Panc1 (cell line): ENCODE results near the gene CTNNBIP1.

ENCODE experiments used
- CTCF ChIP-seq: fragments of 450-650 bp; IDR thresholded peaks from 2 replicates; pipeline ENCODE4 v1.5.1; 2017; ENCODE audit warnings: mild to moderate bottlenecking
- POLR2AphosphoS5 ChIP-seq: IDR thresholded peaks from 2 replicates; pipeline ENCODE4 v1.6.1; 2012; ENCODE audit warnings: mild to moderate bottlenecking, low read depth, low read length, moderate library complexity
- REST ChIP-seq, 2 experiments: IDR thresholded peaks; 2 replicates each; pipeline ENCODE4 v1.6.1; 2011 to 2012; ENCODE audit warnings: low read depth in 2 of 2, control low read depth in 1 of 2, low read length in 1 of 2, mild to moderate bottlenecking in 1 of 2, moderate library complexity in 1 of 2; ENCODE audit not compliant: insufficient read depth in 1 of 2
- SIN3A ChIP-seq: IDR thresholded peaks from 2 replicates; pipeline ENCODE4 v1.6.1; 2012; ENCODE audit warnings: low read depth, mild to moderate bottlenecking, low read length, moderate library complexity, borderline replicate concordance; ENCODE audit not compliant: insufficient read depth
- TCF7L2 ChIP-seq: IDR thresholded peaks from 2 replicates; pipeline ENCODE4 v1.6.1; 2011; ENCODE audit warnings: mild to moderate bottlenecking, low read depth, low read length, inconsistent platforms

- TF ChIP-seq CTCF, result peak; percentile 44
- TF ChIP-seq SIN3A, result no peak
- TF ChIP-seq POLR2AphosphoS5, result no peak
- TF ChIP-seq TCF7L2, result no peak
- TF ChIP-seq REST (IDR thresholded peaks at IDR 0.05; ENCODE audit: insufficient read depth in 1 of 2, low read depth in 2 of 2, low read length in 1 of 2), result no peak
Observed at GRCh38 chr1:9942399-9942938, 32.4 kb upstream of the CTNNBIP1 start.
